Neural cell (in vitro differentiated cells): ENCODE measurements around the gene UNC93B1. TPM values are rescaled to one million over a fixed set of nuclear protein-coding genes. Genes with fewer than 3 reads are reported as not detected.
"Not testable (repeated sequence)": the region's sequence is repeated elsewhere in the genome, so short reads cannot be mapped to it uniquely, and the experiment has no call there.

Source experiments
- H2AFZ ChIP-seq: fragments of 200-600, 300-800 bp; sonication (generic), shearing (Covaris generic); 2 replicates; pipeline ENCODE4 v1.6.0; 2014; ENCODE audit warnings: low read depth, mild to moderate bottlenecking, antibody characterized with exemption, low read length, moderate library complexity
- H3F3A ChIP-seq: fragments of 200-600 bp; shearing (Covaris generic); 2 replicates; pipeline ENCODE4 v1.6.1; 2016; ENCODE audit warnings: mild to moderate bottlenecking, moderate library complexity, mixed read lengths, antibody characterized with exemption, low read length; ENCODE audit not compliant: insufficient read depth, poor library complexity, severe bottlenecking
- H3K27ac ChIP-seq: fragments of 200-600, 300-800 bp; sonication (generic), shearing (Covaris generic); 2 replicates; pipeline ENCODE4 v1.5.1; 2014; ENCODE audit warnings: mild to moderate bottlenecking, low read length, moderate library complexity
- H3K27me3 ChIP-seq: fragments of 300-800, 200-600 bp; sonication (generic), shearing (Covaris generic); 2 replicates; pipeline ENCODE4 v1.6.0; 2014; ENCODE audit warnings: mild to moderate bottlenecking, low read depth, low read length, moderate library complexity; ENCODE audit not compliant: insufficient read depth
- H3K36me3 ChIP-seq: fragments of 300-800, 200-600 bp; sonication (generic), shearing (Covaris generic); 2 replicates; pipeline ENCODE4 v1.5.1; 2014; ENCODE audit warnings: mild to moderate bottlenecking, antibody characterized with exemption, low read length, moderate library complexity; ENCODE audit not compliant: insufficient read depth
- H3K4me2 ChIP-seq: fragments of 300-800, 200-600 bp; sonication (generic), shearing (Covaris generic); 2 replicates; pipeline ENCODE4 v1.6.0; 2014; ENCODE audit warnings: mild to moderate bottlenecking, low read length
- H3K4me3 ChIP-seq: fragments of 300-800, 200-600 bp; sonication (generic), shearing (Covaris generic); 2 replicates; pipeline ENCODE4 v1.5.1; 2014; ENCODE audit warnings: mild to moderate bottlenecking, low read length, moderate library complexity
- H3K79me2 ChIP-seq: fragments of 200-600 bp; shearing (Covaris generic); replicated peaks from 2 replicates; pipeline ENCODE4 v1.6.0; 2014; ENCODE audit warnings: mild to moderate bottlenecking, low read length, moderate library complexity; ENCODE audit not compliant: insufficient read depth
- H3K9ac ChIP-seq: fragments of 300-800, 200-600 bp; sonication (generic), shearing (Covaris generic); 2 replicates; pipeline ENCODE4 v1.6.1; 2016; ENCODE audit warnings: mild to moderate bottlenecking, low read length, mixed read lengths
- H3K9me2 ChIP-seq: fragments of 200-600 bp; shearing (Covaris generic); 2 replicates; pipeline ENCODE4 v1.6.1; 2016; ENCODE audit warnings: mild to moderate bottlenecking, low read length, mixed read lengths; ENCODE audit not compliant: insufficient read depth
- H3K9me3 ChIP-seq: fragments of 200-600, 300-800 bp; sonication (generic), shearing (Covaris generic); 2 replicates; pipeline ENCODE4 v1.6.1; 2016; ENCODE audit warnings: mild to moderate bottlenecking, mixed run types, low read length, moderate library complexity, mixed read lengths
- H4K20me1 ChIP-seq: fragments of 200-600 bp; shearing (Covaris generic); 2 replicates; pipeline ENCODE4 v1.6.1; 2016; ENCODE audit warnings: mild to moderate bottlenecking, mixed run types; ENCODE audit not compliant: insufficient read depth
- MXI1 ChIP-seq: fragments of 450-650 bp; conservative IDR thresholded peaks from 2 replicates; pipeline ENCODE4 v1.6.1; 2014; ENCODE audit warnings: antibody characterized with exemption, mild to moderate bottlenecking; ENCODE audit not compliant: poor library complexity, severe bottlenecking
- RAD21 ChIP-seq: fragments of 450-650 bp; conservative IDR thresholded peaks from 2 replicates; pipeline ENCODE4 v1.6.1; 2014; ENCODE audit warnings: antibody characterized with exemption, mild to moderate bottlenecking, moderate library complexity
- SMC3 ChIP-seq: fragments of 450-650 bp; conservative IDR thresholded peaks from 2 replicates; pipeline ENCODE4 v1.6.1; 2014; ENCODE audit warnings: antibody characterized with exemption, mild to moderate bottlenecking, moderate library complexity; ENCODE audit not compliant: poor library complexity
- TAF1 ChIP-seq: IDR thresholded peaks from 2 replicates; pipeline ENCODE4 v1.6.1; 2012; ENCODE audit warnings: low read depth
- polyA plus RNA-seq: library from polyadenylated mRNA; depleted of rRNA; stranded (reverse); fragments of >200 nt; gene quantifications from 2 replicates; pipeline ENCODE4 v1.2.3, GENCODE V29; 2014
- TF ChIP-seq, protein P1 (sequence below): fragments of 450-650 bp; IDR thresholded peaks from 2 replicates; pipeline ENCODE4 v1.5.1; 2014; ENCODE audit warnings: antibody characterized with exemption, mild to moderate bottlenecking, moderate library complexity; ENCODE audit not compliant: poor library complexity, severe bottlenecking

Gene UNC93B1
- polyA plus RNA-seq, 1 donor from 2014 or later: 0.19 TPM

DNA sequence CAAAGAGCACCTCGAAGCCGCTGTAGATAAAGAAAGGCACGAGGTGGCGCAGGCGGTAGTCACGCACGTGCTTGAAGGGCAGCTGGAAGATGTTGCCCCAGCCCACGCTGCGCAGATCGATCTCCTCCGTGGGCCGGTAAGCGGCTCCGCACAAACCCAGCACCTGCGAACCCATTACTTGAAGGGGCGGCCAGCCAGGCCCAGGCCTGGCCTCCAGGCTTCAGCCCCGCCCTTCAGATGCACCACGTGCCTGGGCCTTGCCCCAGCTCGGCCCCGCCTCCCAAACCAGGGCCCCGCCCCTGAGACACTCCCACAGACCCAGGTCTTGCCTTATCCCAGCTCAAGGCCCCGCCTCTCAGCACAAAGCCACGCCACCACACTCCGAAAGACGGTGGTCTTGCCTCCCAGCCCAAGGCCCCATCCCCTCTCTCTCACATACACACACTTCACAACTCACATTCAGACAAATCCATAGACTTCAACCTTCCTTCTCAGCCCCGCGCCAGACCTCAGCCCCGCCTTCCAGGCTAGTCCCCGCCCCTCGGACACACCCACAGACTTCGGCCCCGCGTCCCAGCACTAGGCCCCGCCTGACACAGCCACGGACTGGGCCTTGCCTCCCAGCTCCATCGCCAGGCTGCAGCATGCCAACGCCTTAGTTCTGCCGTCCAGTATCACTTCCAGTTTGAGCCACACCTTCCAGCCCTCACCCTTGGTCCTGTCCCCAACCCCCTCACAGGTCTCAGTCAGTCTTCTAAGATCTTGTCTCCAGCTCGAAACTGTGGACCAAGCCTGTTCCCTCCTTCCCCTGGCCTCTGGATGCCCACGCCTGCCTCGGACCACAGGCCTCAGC lies 7.0 kb downstream of the UNC93B1 start:
- H3K4me3 ChIP-seq: no peak overlapping the region
- no peaks in the 10 kb centered on the region for H3K36me3 ChIP-seq
- H3K4me2 ChIP-seq: no peak overlapping the region
- no peaks in the 10 kb centered on the region for H4K20me1 ChIP-seq
- H2AFZ ChIP-seq: no peak overlapping the region
- H3F3A ChIP-seq: no peaks in the 10 kb centered on the region
- no peaks in the 10 kb centered on the region for H3K79me2 ChIP-seq
- no peak for TF ChIP-seq SMC3
- TF ChIP-seq MXI1: no peak
- H3K9me2 ChIP-seq: no peaks in the 10 kb centered on the region
- H3K9ac ChIP-seq: no peak overlapping the region
- H3K27me3 ChIP-seq: no peaks in the 10 kb centered on the region
- no peaks in the 10 kb centered on the region for H3K9me3 ChIP-seq
- H3K27ac ChIP-seq: no peak overlapping the region

DNA sequence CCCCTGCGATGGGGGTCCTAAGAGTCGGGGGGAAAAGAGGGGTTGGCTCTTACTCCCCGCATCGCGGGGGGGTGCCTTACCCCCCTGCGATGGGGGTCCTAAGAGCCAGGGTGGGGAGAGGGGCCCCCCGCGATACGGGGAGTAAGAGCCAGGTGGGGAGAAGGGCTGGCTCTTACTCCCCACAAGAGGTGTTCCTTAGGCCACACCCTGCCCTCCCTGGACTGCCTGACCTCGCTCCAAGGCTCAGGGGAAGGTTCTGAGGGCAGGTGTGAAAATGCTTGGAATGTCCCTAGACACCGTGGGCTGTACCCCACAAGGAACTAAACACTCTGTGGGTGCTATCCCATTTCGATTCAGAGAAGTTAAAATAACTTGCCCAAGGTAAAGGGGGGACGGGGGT lies 7.8 kb downstream of the UNC93B1 start:
- Histone ChIP-seq H3K27me3 (no peaks in the 10 kb centered on the region), H3K9me2 (no peaks in the 10 kb centered on the region), H3K9ac (no peak overlapping the region), H3K4me2 (no peak overlapping the region), H2AFZ (no peak overlapping the region), H3K9me3 (no peaks in the 10 kb centered on the region), H3K36me3 (no peaks in the 10 kb centered on the region), H3K4me3 (no peak overlapping the region), H3F3A (no peaks in the 10 kb centered on the region), H3K79me2 (no peaks in the 10 kb centered on the region), H3K27ac (no peak overlapping the region), H4K20me1 (no peaks in the 10 kb centered on the region)
- TF ChIP-seq, protein P1, sequence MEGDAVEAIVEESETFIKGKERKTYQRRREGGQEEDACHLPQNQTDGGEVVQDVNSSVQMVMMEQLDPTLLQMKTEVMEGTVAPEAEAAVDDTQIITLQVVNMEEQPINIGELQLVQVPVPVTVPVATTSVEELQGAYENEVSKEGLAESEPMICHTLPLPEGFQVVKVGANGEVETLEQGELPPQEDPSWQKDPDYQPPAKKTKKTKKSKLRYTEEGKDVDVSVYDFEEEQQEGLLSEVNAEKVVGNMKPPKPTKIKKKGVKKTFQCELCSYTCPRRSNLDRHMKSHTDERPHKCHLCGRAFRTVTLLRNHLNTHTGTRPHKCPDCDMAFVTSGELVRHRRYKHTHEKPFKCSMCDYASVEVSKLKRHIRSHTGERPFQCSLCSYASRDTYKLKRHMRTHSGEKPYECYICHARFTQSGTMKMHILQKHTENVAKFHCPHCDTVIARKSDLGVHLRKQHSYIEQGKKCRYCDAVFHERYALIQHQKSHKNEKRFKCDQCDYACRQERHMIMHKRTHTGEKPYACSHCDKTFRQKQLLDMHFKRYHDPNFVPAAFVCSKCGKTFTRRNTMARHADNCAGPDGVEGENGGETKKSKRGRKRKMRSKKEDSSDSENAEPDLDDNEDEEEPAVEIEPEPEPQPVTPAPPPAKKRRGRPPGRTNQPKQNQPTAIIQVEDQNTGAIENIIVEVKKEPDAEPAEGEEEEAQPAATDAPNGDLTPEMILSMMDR: no peak
- TF ChIP-seq RAD21 (no peak), TAF1 (no peak), SMC3 (no peak)

DNA sequence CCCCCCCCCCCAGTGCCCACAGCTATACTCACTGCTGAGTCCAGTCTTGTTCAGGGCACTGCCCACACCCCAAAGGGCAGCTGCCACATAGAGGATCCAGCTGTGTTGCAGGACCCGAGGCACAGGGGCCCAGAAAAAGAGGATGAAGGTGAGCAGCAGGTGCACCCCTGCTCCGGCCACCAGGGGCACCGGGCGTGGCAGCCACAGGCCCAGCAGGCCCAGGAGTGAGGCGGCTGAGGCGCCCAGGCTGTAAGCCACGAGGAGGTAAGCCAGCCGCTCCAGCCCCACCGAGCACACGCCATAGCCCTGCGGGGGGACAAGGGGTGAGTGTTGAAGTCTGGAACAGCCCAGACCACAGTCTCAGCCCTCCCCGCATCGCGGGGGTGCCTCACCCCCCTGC lies 8.3 kb downstream of the UNC93B1 start:
- not testable (repeated sequence) for H2AFZ ChIP-seq, H3K9me3 ChIP-seq, H3F3A ChIP-seq, H4K20me1 ChIP-seq, H3K9ac ChIP-seq, H3K36me3 ChIP-seq, H3K79me2 ChIP-seq, H3K27me3 ChIP-seq, H3K4me3 ChIP-seq, H3K27ac ChIP-seq, H3K4me2 ChIP-seq, H3K9me2 ChIP-seq

DNA sequence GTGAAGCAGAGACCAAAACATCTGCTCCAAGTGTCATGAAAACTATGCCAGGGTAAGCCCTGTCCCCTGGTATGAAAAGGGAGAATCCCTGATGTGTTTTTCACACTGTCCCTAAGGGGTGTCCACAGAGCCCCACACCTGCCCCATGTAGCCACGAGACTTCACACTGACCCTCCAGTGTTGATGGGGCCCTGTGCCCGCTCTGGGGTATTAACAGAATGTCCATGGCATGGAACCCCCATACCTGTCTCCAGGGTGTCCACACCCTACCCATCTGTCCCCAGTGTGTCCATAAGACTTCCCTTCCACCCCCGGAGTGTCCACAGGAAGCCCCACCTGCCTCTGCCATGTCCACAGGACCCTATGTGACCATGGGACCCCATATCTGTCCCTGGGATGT lies 8.8 kb downstream of the UNC93B1 start:
- not testable (repeated sequence) for H2AFZ ChIP-seq, H3K4me2 ChIP-seq, H3K9ac ChIP-seq, H3K9me2 ChIP-seq, H3K9me3 ChIP-seq, H4K20me1 ChIP-seq, H3K36me3 ChIP-seq, H3K4me3 ChIP-seq, H3K27me3 ChIP-seq, H3K79me2 ChIP-seq, H3K27ac ChIP-seq, H3F3A ChIP-seq

DNA sequence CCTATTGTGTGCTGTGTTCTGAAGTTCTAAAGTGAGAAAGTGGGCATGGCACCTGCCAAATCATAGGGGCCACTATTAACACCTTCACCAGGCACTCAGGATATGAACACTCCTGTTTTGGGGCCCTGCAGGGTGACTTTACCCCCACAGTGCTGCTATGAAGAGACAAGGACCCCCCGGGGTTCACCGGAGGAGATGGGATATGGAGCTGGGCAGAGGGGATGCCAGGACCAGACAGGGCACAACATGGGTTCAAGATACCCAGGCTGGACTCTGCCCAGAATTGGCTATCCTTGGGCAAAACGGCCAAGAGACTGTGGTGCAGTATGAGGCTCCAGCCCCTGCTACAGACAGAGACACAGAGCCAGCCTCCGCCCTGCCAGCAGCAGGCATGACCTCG lies 9.5 kb downstream of the UNC93B1 start:
- not testable (repeated sequence) for H2AFZ ChIP-seq, H3K9me2 ChIP-seq, H3K36me3 ChIP-seq, H3F3A ChIP-seq, H3K9ac ChIP-seq, H3K27ac ChIP-seq, H3K9me3 ChIP-seq, H3K79me2 ChIP-seq, H4K20me1 ChIP-seq, H3K4me3 ChIP-seq, H3K27me3 ChIP-seq, H3K4me2 ChIP-seq
